ENCODE measurements around the gene C5orf58. TPM values are rescaled to one million over a fixed set of nuclear protein-coding genes. Genes with fewer than 3 reads are reported as not detected.

Gene C5orf58
- total RNA-seq, 1 donor from 2014 or later = not detected

- DNase-seq (ENCODE audit: low read depth) (no peak), FAIRE-seq (no peak)
- H3K9me3 Mint-ChIP-seq (ENCODE audit: unreplicated experiment) = peaks cover 37% of the 10 kb centered on the region
- peaks cover 3% of the 10 kb centered on the region for H3K36me3 Mint-ChIP-seq (ENCODE audit: low read depth, unreplicated experiment)
- H3K4me3 Mint-ChIP-seq (ENCODE audit: unreplicated experiment) = no peak overlapping the region
- TF ChIP-seq CTCF (IDR thresholded peaks at IDR 0.05; ENCODE audit: insufficient read depth, low read depth, low read length) (no peak), EZH2 (IDR thresholded peaks at IDR 0.05; ENCODE audit: insufficient read depth, low read length) (no peak)
- no peak overlapping the region for H3K9ac ChIP-seq (ENCODE audit: low read length)
- H3K9me3 ChIP-seq (ENCODE audit: insufficient read depth, low read depth, low read length) = no peaks in the 10 kb centered on the region
- H3K27me3 ChIP-seq (ENCODE audit: insufficient read depth, low read length) = no peaks in the 10 kb centered on the region
- H3K4me1 Mint-ChIP-seq (ENCODE audit: low read depth, unreplicated experiment) = no peaks in the 10 kb centered on the region
- H4K20me1 ChIP-seq (ENCODE audit: insufficient read depth, low read length) = no peaks in the 10 kb centered on the region
- no peak overlapping the region for H3K27ac Mint-ChIP-seq (ENCODE audit: unreplicated experiment)
- no peak overlapping the region for H3K27ac ChIP-seq (ENCODE audit: low read depth, low read length)
- H2AFZ ChIP-seq (ENCODE audit: low read depth, low read length) = no peak overlapping the region
- H3K4me1 ChIP-seq (ENCODE audit: insufficient read depth, low read length) = no peaks in the 10 kb centered on the region
- no peak overlapping the region for H3K4me3 ChIP-seq (ENCODE audit: insufficient read depth, low read depth, low read length)
- H3K36me3 ChIP-seq (ENCODE audit: insufficient read depth, low read length) = no peaks in the 10 kb centered on the region
- no peaks in the 10 kb centered on the region for H3K79me2 ChIP-seq (ENCODE audit: insufficient read depth, low read length)
- no peak overlapping the region for H3K4me2 ChIP-seq (ENCODE audit: low read length)
- peaks cover 6% of the 10 kb centered on the region for H3K27me3 Mint-ChIP-seq (ENCODE audit: low read depth, unreplicated experiment)
These were observed 52.4 kb downstream of the C5orf58 start for GRCh38 chr5:170285181-170285580.

- TF ChIP-seq EZH2 (IDR thresholded peaks at IDR 0.05; ENCODE audit: insufficient read depth, low read length) = no peak
- TF ChIP-seq CTCF (IDR thresholded peaks at IDR 0.05; ENCODE audit: insufficient read depth, low read depth, low read length) = no peak
- Mint-ChIP-seq H3K36me3 (ENCODE audit: low read depth, unreplicated experiment) (peaks cover 3% of the 10 kb centered on the region), H3K9me3 (ENCODE audit: unreplicated experiment) (peaks cover 41% of the 10 kb centered on the region)
These were observed 53.7 kb downstream of the C5orf58 start for GRCh38 chr5:170286386-170286925.

GRCh38 chr5:170287532-170287931, 54.7 kb downstream of the C5orf58 start:
- Mint-ChIP-seq H3K36me3 (ENCODE audit: low read depth, unreplicated experiment) (peaks cover 3% of the 10 kb centered on the region), H3K9me3 (ENCODE audit: unreplicated experiment) (peaks cover 38% of the 10 kb centered on the region), H3K27ac (ENCODE audit: unreplicated experiment) (no peak overlapping the region), H3K27me3 (ENCODE audit: low read depth, unreplicated experiment) (peaks cover 10% of the 10 kb centered on the region), H3K4me3 (ENCODE audit: unreplicated experiment) (no peak overlapping the region), H3K4me1 (ENCODE audit: low read depth, unreplicated experiment) (no peaks in the 10 kb centered on the region)
- Histone ChIP-seq H3K4me2 (ENCODE audit: low read length) (no peak overlapping the region), H3K9me3 (ENCODE audit: insufficient read depth, low read depth, low read length) (no peaks in the 10 kb centered on the region), H3K36me3 (ENCODE audit: insufficient read depth, low read length) (no peaks in the 10 kb centered on the region), H3K4me3 (ENCODE audit: insufficient read depth, low read depth, low read length) (no peak overlapping the region), H2AFZ (ENCODE audit: low read depth, low read length) (no peak overlapping the region), H3K4me1 (ENCODE audit: insufficient read depth, low read length) (no peaks in the 10 kb centered on the region), H3K9ac (ENCODE audit: low read length) (no peak overlapping the region), H4K20me1 (ENCODE audit: insufficient read depth, low read length) (no peaks in the 10 kb centered on the region), H3K27me3 (ENCODE audit: insufficient read depth, low read length) (peaks cover 2% of the 10 kb centered on the region), H3K79me2 (ENCODE audit: insufficient read depth, low read length) (no peaks in the 10 kb centered on the region), H3K27ac (ENCODE audit: low read depth, low read length) (no peak overlapping the region)
- FAIRE-seq (no peak), DNase-seq (ENCODE audit: low read depth) (no peak)
- no peak for TF ChIP-seq CTCF (IDR thresholded peaks at IDR 0.05; ENCODE audit: insufficient read depth, low read depth, low read length)
- no peak for TF ChIP-seq EZH2 (IDR thresholded peaks at IDR 0.05; ENCODE audit: insufficient read depth, low read length)

More at GRCh38 chr5:170286386-170286925, 53.7 kb downstream of the C5orf58 start:
- Mint-ChIP-seq H3K27ac (ENCODE audit: unreplicated experiment) (no peak overlapping the region), H3K27me3 (ENCODE audit: low read depth, unreplicated experiment) (peaks cover 6% of the 10 kb centered on the region), H3K4me1 (ENCODE audit: low read depth, unreplicated experiment) (no peaks in the 10 kb centered on the region), H3K4me3 (ENCODE audit: unreplicated experiment) (no peak overlapping the region)
- no peak for FAIRE-seq
- no peak for DNase-seq (ENCODE audit: low read depth)
- Histone ChIP-seq H3K4me3 (ENCODE audit: insufficient read depth, low read depth, low read length) (no peak overlapping the region), H3K27ac (ENCODE audit: low read depth, low read length) (no peak overlapping the region), H3K9ac (ENCODE audit: low read length) (no peak overlapping the region), H3K4me1 (ENCODE audit: insufficient read depth, low read length) (no peaks in the 10 kb centered on the region), H3K27me3 (ENCODE audit: insufficient read depth, low read length) (peaks cover 2% of the 10 kb centered on the region), H3K9me3 (ENCODE audit: insufficient read depth, low read depth, low read length) (no peaks in the 10 kb centered on the region), H4K20me1 (ENCODE audit: insufficient read depth, low read length) (no peaks in the 10 kb centered on the region), H2AFZ (ENCODE audit: low read depth, low read length) (no peak overlapping the region), H3K36me3 (ENCODE audit: insufficient read depth, low read length) (no peaks in the 10 kb centered on the region), H3K79me2 (ENCODE audit: insufficient read depth, low read length) (no peaks in the 10 kb centered on the region), H3K4me2 (ENCODE audit: low read length) (no peak overlapping the region)
